HG03139 (cell line): ENCODE measurements around the gene PRSS33.

Source experiments
- ATAC-seq: cut with Tn5 transposase; IDR thresholded peaks from one replicate; pipeline ENCODE4 v1.9.1; 2021; ENCODE audit not compliant: unreplicated experiment

Gene PRSS33

DNA sequence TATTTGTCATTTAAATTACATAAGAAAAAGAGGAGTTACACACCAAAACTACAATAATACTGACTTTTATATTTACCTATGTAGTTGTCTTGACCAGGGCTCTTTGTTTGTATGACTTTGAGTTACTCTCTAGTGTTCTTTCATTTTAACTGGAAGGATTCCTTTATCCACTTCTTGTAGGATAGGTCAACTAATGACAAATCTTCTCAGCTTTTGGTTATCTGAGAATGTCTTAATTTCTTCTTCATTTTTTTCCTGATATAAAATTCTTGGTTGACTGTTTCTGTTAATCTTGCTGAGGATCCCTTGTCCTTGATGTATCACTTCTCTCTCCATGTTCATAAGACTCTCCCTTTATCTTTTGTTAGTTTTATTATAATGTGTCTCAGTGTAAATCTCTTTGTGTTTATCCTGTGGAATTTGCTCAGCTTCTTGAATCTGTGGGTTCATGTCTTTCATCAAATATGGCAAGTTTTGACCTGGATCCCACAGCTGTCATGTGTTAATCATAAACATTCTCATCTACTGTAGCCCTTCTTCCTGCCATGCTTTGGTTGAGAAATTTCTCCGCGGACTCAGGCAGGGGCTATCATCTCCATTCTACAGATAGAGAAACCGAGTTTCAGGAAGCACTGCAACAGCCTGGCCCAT lies 16.3 kb upstream of the PRSS33 start:
- ATAC-seq, result no peak

DNA sequence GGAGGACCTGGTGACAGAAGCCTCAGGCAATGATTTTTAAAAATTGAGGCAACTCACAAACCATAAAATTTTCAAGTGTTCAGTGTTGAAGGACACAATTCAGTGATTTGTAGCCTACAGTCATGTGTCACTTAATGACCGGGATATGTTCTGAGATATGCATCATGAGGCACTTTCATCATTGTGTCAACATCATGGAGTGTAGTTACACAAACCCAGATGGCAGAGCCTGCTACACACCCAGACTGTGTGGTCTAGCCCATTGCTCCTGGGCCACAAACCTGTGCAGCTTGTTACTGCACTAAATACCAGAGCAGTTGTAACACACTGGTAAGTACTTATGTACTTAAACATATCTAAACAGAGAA lies 12.5 kb upstream of the PRSS33 start:
- no peak for ATAC-seq

DNA sequence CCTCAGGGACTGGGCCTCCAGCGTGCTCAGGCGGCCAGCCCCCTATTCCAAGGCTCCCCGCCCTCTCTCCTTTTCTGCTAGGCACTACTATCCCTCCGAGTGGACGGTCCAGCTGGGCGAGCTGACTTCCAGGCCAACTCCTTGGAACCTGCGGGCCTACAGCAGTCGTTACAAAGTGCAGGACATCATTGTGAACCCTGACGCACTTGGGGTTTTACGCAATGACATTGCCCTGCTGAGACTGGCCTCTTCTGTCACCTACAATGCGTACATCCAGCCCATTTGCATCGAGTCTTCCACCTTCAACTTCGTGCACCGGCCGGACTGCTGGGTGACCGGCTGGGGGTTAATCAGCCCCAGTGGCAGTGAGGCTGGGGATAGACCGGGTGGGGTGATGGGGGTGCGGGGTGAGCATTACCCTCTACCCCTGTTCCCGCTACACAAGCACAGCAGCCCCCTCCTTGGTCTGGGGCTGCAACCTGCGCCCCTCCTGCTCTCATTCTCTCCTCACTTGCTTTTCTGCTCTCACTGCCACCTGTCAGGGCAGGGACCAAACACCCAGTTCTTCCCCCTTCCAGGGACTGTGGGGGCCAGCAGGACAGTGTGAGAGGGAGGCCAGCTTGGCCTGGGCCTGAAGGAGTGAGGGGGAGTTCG lies 12.0 kb upstream of the PRSS33 start:
- ATAC-seq, result no peak

DNA sequence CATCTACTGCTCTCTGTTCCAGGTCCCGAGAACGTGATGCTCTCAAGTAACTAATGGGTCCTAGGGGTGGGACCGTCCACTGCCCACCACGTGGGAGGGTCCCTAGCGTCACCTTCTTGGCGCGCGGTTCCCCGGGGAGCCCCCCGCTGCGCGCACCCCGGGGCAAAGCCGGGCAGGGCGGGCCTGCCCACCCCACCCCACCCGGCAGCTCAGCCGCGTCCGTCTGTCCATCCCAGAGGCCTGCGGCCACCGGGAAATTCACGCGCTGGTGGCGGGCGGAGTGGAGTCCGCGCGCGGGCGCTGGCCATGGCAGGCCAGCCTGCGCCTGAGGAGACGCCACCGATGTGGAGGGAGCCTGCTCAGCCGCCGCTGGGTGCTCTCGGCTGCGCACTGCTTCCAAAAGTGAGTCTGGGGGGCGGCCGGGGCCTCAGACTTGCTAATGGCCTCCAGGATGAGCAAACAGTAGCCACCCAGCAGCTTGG lies 11.4 kb upstream of the PRSS33 start:
- ATAC-seq, result no peak

DNA sequence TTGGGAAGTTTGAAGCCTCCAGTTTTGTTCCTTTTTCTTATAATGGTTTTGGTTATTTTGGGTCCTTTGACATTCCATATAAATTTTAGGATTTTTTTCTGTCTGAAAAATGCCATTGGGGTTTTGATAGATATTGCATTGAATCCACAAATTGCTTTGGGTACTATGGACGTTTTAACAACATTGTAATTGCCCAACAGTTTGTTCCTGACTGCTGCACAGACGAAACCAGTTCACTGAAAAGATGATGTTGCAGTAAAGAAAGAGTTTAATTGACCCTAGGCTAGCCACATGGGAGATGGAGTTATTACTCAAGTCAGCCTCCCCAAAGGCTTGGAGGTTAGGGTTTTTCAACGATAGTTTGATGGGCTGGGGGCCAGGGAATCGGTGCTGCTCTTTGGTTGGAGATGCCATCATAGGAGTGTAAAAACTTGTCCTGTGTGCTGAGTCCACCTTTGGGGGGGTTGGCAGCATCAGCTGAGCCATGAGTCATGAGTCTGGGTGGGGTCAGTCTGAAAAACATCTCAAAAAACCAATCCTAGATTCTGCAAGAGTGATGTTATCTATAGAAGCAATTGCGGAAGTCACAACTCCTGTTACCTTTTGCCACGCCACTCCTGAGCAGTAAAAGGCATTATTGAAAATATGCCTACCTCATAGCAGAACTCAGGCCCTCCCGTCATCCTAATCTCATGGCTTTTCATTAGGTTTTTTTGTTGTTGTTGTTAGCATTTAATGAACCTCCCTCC lies 8.2 kb upstream of the PRSS33 start:
- ATAC-seq, result no peak

DNA sequence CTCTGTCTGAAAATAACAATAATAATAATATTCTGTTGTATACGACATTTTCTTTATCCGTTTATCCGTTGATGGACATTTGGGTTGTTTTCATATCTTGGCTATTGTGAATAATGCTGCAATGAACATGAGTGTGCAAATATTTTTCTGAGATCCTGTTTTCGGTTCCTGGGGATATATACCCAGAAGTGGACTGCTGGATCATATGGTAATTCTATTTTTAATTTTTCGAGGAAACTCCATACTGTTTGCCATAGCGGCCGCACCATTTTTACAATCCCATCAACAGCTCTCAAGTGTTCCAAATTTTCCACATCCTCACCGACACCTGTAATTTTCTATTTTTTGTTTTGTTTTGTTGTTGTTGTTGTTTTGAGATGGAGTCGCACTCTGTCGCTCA lies 5.6 kb upstream of the PRSS33 start:
- no peak for ATAC-seq

DNA sequence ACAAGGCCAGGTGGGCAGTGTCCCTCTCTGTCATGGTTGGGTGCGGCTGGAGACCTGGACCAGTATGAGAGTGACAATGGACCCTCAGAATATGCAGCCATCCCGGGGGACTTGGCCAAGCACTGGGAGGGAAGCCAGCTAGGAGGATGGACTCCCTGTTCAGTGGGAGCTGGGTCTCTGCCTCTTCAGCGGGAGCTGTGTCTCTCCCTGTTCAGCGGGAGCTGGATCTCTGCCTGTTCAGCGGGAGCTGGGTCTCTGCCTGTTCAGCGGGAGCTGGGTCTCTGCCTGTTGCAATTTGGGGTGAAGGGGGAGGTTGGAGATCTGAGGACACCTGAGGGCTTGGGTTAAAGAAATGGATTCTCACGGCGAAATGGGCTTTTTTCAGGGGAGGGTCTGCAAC lies 3.8 kb upstream of the PRSS33 start:
- ATAC-seq, result no peak

DNA sequence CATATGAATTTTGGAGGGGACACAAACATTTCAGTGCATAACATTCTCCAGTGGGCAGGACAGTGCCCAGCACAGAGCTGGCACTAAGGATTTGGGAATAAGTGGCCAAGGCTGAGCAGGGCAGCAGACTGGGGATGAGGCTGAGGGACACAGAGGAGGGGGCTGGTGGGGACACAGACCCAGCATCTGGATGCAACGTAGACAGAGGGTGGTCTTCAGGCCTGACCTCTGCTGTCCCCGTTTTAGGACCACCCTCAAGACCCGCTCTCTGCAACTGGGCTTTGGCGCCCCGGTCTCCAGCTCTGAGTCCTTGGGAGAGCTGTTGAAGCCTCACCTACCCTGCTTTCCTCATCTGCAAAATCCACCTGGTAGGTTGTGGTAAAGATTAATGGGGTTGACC lies 3.3 kb upstream of the PRSS33 start:
- ATAC-seq, result no peak

DNA sequence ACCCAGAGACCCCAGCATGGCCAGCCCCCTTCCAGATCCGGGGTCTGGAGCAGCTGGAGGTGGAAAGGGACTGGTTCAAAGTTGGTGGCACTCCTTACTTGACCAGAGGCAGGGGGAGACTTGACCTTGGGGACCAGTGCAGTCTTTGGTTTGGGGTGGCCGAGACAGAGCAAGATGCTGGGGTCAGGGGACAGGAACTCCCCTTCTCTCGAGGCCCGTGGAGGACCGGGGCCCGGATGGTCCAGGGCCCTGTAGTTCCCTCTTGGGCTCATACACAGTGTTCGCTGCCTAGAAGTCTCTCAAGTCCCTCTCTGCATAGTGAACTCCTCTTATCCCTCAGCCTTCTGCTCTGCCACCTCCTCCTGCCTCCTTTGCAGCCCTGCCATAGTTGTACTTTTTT lies 601 bp upstream of the PRSS33 start:
- no peak for ATAC-seq

DNA sequence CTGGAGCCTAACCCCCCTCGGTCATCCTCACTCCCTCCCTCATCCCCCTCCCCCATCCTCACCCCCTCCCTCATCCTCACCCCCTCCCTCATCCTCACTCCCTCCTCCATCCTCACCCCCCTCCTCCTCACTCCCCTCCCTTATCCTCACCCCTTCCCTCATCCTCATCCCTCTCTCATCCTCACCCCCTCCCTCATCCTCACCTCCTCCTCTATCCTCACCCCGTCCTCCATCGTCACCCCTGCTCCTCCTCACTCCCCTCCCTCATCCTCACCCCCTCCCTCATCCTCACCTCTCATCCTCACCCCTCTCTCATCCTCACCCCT lies 571 bp downstream of the PRSS33 start:
- no peak for ATAC-seq

DNA sequence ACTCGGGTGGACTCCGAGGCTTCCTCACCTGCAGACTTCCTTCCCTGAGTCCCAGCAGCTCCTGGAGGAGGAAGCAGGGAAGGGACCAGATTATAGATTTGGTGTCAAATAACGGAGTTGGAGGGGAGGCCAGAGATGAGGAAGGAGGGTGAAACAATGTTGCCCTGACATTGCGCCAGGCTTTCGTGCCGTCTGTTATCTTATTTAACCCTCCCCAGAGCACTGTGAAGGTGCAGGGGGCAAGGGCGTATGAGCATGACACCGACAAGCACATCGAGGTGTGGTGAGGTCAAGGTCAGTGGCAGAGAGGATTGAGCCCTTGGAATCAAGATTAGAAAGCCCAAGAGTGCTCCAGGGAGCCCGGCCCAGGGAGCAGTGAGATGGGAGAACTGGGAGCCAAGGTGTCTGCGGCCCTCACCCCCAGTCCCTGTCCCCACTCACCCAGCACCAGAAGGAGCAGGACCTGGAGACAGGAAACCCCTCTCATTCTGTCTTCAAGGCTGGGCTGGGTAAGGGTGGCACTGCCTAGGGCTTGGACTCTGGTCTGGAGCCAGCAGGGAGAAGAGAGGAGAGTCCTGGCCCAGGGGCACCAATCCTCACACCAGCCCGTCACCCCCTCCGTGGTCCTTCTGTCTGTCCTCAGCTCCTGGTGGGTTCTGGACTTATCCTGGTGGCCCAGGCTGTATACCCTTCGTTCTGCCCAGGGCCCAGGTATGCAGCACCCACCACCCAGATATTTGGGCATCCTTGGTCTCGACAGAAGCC lies 1.1 kb downstream of the PRSS33 start:
- ATAC-seq, result no peak

DNA sequence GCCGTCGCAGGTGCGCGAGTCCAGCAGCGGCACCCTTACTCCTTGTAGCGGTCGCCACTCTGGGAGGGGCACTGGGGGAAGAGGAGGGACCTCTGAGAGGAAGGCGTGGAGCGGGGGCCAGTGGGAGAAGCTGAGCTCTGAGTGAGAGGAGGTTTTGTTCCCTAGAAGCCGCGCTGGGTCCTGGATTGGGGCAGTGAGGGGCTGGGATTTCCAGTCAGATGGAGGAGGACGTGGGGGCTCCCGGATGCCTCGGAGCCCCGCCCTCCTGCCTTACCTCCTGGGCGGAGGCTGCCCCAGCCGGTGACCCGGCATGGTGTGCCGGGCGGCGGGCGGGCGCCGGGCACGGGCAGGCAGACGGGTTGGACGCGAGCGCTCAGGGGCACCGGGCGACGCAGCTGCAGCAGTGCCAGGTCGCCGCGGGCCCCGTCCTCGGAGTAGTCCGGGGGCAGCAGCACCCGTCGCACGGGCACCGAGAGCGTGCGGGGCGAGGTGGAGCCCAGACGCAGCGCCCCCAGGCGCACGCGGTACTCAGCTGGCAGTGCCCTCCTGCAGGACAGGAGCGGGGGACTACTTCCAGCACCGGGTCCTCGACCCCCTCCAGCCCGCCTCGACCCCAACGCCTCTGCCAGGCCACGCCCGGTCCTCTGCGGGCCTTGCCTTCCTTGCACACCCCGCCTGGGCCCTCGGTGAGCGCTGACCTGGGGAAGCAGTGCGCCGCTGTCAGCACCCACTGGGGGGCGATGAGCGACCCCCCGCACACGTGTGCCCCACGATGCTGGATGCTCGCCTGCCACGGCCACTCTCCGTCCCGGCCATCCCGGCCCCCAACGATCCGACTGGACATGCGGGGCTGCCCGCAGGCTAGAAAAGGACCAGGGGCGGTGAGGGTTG lies 2.0 kb downstream of the PRSS33 start:
- ATAC-seq, result no peak

DNA sequence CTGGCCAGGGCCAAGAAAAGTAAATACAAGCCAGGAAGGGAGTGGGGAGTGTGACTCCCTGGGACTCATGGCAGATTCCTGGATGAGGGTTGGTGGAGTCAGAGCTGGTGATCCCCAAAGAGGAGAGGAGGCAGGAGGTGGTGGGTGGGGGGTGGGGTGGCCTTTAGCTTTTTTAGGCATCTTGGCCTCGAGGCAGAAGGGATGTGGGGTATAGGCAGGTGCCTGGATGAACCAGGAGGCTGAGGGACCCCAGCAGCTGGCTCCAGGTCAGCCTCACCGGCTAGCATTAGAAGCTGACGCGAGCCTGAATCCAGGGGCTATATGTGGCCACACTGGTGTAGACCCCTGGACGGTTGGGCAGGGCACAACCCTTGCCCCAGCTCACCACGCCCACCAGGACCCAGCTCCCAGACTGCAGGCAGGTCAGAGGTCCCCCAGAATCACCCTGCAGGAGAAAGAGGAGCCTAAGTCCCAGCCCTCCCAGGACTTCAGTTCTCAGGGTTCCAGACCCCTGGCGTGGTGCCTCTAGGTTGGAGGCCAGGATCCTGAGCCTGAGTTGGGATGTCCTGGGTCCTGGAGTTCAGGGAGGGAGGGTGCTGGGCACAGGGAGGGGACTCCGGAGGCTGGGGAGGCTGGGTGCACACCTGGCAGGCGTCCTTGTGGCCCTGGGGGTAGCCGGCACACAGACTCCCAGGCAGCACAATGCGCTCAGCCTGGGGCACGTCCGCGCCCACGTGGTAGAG lies 2.8 kb downstream of the PRSS33 start:
- no peak for ATAC-seq

DNA sequence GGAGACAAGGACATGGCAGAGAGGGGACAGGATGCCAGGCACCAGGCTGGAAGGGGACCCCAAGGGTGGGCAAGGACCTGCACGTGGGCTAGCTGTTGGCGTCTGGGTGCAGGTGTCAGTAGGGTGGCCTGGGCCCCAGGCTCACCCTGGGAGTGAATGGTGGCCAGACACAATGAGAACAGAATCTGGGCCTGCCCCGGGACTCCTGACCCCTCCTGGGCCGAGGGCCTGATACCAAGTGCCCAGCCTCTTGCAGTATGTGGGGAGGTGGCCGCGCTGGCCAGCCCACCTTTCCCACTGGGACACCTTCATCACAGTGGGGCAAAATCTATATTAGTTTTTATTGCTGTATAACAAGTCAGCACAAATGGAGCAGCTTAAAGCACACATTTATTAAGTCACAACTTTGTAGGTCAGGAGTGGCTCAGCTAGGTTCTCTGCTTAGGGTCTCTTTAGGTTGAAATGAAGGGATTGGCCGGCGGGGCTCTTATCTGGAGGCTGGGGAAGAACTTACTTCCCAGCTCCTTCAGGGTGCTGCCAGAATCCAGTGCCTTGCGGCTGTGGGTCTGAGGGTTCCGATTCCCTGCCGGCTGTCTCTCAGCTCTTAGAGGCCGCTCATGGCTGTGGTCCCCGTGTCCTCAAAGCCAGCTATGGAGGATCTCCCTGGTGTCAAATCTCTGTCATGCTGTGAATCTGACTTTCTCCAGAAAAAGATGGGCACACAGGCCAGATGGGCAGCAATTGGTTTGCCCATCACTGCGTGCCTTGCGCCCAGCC lies 3.6 kb downstream of the PRSS33 start:
- no peak for ATAC-seq

DNA sequence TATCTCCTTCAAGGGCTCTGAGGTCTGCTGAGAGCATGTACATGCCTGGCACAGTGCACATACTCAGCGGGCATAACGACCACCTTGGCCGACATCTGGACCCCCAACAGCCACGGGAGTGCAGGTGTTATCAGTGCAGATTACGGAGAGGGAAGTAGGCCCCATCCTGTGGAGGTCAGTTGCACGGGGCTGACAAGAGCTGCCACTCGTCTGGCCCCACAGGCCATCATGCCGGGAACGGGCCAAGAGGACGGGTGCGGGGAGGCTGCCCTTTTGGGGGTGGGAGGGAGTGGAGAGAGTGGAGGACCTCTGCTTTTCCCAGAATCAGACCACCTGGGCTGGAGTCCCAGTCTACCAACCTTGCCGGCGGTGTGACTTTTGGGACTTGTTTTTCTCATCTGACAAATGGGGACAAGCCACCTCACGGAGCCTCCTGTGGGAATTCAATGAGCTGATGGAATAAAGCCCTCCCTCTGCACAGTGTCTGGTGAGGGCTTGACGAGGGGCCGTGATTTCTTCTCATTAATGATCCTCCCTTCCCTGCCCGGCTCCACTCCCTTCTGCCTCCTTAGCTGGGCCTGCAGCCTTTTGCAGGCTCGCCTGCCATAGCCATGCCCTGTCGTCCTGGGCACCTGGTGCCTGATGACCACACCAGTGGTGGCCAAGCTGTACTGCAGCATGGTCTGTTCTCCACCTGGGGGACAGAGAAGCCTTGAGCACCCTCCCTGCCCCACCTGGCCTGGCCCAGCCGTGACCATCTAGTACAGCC lies 4.6 kb downstream of the PRSS33 start:
- ATAC-seq, result no peak

DNA sequence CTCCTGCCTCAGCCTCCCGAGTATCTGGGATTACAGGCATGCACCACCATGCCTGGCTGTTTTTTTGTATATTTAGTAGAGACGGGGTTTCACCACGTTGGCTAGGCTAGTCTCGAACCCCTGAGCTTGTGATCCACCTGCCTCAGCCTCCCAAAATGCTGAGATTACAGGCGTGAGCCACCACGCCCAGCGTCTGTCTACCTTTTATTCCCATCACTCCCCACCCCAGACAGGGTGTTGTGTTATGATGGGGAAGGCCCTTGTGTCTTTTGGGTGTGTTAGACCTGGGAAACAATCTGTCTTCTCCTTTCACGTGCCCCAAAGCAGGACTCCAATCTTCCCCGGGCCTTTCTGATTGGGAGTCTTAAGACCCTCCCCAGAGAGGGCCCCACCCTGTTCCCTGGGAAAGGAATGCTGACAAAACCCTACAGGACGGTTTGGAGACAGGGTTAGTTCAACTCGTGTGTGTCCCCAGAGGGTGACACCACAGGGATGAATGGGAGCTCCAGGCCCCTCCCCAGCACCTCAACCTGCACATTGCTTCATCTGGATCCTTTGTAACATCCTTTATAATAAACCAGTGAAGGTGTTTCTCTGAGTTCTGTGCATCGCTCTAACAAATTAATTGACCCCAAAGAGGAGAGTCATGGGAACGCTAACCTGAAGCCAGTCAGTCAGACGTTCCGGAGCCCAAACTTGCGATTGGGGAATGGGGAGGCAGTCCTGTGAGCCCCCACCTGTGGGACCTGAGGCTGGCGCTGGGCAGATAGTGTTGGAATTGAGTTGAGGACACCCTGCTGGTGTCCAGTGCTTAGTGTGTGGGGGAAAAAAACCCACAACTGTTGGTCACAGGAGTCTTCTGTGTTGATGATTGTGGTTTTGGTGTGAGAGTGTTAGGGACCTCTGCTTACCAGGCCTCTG lies 7.1 kb downstream of the PRSS33 start:
- ATAC-seq, result no peak

DNA sequence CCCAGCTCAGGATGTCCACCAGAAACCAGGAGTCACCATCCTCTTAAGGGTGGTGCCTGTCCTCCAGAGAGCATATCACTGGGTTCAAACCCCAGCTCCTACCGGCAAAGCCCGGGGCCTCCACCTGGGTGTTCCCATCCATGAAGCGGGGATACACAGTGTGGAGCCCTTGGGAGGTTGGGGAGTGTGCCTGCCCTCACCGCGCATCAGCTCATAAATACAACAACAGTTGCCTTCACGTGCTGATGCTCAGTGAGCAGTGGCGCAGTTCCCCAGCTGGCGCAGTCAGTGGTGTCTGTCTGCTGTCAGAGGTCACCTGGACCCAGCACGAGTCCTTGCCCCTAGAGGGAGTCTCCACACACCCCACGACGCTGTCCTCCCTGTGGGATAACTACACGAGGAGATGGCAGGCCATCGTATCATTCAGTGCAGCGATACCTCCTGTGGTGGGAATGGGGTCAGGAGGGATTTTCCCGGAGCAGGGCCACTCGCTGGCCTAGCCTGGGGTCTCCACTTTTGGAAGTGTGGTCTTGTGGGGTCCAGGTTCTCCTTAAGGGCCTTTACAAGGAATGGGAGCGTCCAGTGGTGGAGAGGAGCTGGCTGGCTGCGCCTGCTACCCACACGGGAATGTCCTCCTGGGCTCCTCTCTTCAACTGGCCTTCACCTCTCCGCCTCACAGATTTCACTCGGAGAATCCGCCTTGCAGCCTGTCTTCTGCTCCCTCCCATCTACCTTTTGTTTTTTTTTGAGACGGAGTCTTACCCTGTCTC lies 8.0 kb downstream of the PRSS33 start:
- ATAC-seq, result no peak
